Stimulated activated CD8-positive, alpha-beta memory T cell treated with anti-CD3 and anti-CD28 coated beads, Interleukin-15, amount 100 ng/mL, for 1 hour (primary cell): Measurements from ENCODE around the gene IRAK1.

ENCODE experiments used
- DNase-seq: peaks from one replicate; pipeline ENCODE4 v3.0.0-alpha.2; 2020; ENCODE audit warnings: low read depth

The IRAK1 gene

DNA sequence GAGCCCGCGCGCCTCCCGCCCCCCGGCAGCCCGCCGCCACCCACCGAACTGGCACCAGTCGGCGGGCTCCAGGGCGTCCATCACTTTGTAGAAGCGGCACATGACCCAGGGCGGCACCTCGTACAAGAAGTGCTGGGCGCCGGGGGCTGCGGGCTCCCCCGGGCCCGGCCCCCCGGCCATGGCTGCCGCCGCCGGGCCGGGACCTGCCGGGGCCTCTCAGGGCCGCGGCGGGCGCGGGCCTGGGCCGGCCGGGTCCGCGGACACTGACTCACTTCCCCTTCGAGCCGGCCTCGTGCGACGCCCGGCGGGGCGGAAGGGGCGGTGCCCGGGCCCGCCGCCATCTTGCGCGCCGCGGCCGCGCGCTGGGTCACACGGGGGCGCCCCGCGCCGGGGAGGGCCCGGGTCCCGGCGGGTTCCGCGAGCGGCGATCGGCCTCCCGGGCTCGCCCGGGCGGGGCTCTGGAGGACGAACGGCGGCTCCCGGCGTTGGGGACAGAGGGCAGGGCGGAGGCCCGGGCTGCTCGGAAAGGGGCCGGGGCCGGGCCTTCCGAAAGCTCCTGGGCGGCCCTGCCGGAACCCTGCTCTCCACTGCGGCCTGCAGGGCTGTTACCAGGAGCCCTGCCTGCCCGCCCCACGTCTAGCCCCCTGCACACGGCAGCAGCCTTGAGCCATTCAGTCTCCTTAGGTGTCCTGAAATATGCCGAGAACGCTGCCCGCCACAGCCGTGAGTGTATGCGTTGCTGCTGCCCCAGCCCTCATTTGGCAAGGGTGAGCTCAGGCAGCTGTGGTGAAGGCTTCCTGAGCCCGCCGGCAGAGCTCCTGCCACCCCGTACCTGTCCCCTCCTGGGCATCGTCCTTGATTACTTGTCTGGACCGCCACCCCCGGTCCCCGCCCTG, at the start of gene IRAK1:
TSS of gene IRAK1 (minus strand) at position 270 of the 896 bp plus-strand sequence. CDS start at position 180, 90 bp downstream.
- peak; percentile 4 for DNase-seq

DNA sequence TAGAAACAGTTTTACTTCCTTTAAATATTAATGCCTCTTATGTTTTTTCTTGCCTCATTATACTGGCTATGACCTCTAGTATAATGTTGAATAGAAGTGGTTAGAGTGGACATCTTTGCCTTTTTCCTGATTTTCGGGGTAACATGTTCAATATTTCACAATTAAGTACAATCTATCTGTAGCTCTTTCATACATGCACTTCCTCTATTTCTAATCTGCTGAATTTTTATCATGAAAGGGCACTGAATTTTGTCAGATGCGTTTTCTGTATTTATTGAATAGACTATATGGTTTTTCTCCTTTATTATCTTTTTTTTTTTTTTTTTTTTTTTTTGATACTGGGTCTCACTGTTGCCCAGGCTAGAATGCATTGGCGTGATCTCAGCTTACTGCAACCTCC, 48.9 kb upstream of the IRAK1 start:
- DNase-seq: no peak

DNA sequence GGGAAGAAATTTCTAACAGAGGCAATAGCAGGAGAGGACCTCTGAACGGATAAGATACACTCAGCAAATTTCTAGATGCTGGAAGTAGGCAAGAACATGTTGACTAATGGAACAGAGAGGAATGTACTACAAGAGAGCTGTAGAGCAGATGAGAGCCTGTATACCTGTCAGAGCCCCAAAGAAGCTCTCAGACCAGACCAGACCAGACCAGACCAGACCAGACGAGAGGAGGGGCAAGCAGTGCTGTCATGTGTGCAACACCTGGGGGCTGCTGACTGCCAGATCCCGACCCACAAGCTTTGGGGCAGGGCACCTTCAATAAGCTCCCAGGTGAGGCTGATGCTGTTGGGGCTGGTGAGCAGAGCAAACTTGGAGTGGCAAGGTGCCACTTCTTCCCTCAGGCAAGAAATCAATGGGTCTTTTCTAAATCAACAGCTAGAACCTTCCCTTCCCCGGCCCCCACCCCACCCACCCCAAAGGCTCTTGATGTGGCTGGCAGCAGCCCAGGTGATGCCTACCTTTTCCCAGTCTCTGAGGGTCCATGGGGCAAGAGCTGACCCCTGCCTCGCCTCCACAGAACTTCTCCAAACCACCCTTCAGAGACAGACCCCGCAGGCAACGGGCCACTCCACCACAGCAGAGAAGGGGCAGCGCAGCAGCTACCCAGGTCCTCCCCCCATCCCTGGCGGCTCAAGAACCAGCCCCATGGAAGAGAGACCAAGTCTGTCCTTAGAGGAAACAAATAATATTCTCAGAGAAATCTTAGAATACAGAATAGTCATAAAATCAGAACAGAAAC, 45.1 kb upstream of the IRAK1 start:
- no peak for DNase-seq

DNA sequence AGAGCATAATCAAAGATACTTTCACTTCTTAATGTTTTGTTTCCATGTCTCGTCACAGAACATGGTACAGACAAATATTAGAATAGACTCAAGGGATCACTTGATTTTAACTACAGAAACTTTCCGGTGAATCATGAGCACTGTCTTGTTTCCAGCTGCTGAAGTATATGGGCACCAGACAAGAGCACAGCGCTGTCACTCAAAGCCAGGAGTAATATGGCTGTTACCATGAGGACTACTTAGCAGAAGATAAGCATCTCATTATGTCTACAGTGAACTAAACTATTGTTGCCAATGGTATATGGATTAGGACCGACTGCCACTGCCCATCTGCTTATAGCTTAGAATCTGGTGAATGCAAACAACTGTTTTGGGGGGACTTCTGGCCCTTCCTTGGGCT, 43.5 kb upstream of the IRAK1 start:
- DNase-seq: no peak

DNA sequence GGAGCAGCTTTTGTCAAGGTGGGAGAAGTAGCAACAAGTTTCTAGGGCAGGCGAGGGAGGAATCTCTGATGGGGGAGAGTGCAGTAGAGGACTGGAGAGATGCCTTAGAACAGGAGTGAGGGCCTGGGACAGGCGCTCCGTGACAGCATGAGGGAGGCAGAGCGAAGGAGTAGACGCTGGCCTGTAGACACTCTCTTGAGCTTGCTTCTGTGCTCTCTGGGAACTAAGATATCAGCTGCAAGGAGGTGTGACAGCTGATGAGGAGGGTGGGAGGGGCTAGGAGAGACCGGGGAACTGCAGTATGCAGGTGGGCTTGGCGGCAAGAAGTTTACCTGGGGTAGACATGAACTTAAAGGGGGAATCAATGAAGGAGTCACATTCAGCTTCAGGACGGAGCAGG, 42.1 kb upstream of the IRAK1 start:
- DNase-seq: no peak

DNA sequence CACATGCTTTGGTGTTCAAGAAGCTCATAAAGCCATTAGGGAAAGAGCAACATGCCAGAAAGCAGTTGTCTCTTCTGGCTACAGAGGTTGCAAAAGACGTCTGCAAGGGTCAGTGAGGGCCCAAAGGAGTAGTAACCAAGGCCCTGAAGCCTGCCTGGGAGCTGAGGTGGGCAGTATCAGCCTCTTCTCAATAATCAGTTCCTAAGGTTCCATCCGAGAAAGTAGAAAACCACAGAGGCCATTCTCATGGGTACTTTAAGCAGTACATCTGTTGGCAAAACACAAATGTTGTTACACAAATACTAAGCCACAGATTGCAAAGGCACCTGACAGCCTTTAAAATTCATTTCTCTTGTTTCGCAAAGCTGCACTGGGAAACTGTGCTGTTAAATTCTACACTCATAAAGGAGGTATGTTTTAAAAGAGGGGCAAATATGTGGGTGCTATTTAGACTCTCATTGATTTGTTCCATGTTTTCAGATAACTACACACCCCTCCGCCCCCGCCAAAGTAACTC, 40.1 kb upstream of the IRAK1 start:
- no peak for DNase-seq

DNA sequence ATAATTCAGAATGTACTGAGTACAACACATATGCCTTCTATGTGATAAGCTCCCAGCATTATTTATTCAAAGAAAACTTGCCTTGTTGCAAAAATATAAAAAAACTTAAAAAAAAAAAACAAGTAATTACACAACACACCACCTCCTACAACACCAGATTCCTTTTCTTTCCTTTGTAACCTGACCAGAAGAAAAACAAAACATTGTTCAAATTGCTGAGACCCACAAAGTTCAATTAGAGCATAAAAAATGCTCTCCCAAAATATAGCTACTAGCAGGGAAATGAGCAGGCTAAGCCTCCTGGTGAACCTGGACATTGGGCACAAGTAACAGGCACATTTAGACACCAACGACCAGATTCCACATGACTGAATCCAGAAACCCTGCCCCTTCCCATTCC, 39.5 kb upstream of the IRAK1 start:
- no peak for DNase-seq

DNA sequence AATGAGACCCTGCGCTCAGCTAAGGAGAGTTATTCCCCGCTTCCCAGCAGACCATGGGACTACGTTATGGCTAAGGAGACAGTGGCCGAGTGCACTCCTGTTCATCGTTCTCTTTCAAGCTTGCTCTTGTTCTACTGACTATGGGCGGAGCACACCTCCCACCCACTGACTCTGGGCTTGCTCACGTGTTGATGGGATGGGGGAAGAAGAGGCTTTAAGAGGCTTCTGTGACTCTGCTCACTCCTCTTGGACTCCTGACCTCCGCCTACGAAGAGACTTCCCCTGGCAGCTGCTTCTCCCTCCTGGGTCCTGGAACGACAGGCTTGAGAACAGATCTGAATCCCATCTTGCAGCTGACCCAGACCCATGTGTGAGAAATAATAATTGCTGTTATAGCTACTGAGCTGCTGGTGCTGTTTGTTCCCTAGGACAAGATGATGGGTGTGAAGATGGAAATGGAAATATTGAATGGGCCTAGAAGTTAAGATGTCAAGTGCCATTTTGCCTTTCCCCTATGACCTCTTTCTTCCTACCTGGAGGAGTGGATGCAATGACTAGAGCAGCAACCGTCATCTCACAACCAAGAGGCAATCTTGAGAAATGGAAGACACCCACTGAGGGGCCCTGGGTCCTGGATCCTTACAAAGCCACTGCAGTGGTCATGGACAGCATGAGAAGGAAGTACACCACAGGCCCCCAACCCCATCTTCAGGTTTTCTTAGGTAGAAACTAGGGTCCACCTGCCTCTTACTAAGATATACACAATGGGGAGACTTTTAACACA, 38.7 kb upstream of the IRAK1 start:
- no peak for DNase-seq

DNA sequence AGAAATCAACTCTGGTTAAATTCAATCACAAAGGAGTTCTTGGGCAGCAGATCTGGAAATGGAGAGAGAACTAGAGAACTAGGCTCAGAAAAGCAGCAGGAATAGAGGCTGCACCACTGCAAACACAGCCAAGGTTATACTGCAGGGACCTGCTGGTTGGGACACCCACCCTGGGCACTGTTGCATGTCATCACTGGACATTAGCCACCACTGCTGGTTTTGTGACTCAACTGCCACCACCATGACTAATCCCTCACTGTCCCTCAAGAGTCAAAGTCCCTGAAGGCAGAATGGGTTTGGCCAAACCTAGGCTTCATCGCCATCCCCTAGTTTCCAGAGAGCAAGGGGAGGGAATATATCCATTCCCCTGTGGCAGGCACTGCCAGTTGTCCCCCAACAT, 38.1 kb upstream of the IRAK1 start:
- DNase-seq: no peak

DNA sequence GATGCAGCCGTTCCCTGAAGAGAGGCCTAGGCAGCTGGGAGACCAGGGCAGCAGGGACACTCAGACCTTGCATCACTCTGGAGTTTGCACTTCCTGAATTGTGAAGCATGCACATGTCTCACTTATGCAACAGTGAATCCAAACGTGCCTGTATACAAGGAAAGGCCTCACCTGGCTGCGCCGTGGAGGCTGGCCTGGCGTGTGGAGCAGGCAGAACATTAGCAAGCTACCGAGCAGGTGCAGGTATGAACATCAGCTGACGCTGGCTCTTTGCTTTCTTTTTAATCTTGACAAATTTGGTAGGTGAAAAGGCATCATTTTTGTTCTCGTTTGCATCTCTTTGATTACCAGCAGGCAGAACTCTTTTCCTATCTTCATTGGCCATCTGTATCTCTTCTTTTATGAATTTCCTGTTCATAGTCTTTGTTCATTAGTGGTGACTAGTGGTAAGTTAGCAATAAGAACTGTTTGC, 37.1 kb upstream of the IRAK1 start:
- no peak for DNase-seq

DNA sequence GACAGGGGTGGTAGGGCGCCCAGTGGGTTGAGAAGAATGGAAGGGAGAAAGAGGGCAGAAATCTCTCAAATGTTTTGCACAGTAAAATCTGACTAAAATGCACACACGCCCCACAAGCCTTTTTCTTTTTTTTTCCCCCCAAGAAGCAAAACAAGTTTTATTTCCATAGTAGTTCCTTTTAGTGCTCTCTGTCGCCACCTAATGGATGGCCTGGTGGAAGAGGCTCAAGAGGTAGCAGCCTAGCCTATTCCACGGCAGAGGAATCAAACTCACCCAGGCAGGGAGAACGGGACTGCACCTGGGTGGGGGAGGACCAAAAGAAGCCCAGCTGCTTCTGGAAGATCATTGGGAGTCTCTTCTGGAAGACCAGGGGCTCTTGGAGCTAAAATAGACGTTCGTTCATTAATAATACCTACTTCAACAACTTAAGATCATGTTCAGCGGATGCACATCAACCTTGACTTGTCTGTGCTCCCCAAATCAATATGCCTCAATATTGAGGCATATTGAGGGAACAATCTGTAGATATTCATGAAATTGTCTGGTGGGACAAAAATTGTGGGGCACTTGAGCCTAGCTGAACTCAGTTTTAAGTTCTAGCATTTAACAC, 31.6 kb upstream of the IRAK1 start:
- peak; percentile 51 for DNase-seq

DNA sequence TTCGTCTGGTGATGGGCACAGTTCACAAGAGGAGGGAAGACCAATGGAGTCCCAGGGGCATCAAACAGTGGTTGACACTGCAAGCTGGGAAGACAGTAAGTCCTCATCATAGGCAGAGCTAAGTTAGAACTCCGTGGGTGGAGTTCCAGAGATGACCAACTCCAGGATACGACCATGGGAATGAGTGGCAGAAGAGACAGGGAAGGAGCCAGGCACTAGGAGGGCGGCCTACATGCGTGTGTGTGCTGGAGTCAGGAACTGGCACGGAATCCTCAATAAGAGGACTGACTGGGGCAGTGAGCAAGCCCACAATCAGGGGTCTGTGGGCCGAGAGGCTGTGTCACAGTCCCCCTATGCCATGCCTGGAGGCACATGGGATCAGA, 30.4 kb upstream of the IRAK1 start:
- no peak for DNase-seq

DNA sequence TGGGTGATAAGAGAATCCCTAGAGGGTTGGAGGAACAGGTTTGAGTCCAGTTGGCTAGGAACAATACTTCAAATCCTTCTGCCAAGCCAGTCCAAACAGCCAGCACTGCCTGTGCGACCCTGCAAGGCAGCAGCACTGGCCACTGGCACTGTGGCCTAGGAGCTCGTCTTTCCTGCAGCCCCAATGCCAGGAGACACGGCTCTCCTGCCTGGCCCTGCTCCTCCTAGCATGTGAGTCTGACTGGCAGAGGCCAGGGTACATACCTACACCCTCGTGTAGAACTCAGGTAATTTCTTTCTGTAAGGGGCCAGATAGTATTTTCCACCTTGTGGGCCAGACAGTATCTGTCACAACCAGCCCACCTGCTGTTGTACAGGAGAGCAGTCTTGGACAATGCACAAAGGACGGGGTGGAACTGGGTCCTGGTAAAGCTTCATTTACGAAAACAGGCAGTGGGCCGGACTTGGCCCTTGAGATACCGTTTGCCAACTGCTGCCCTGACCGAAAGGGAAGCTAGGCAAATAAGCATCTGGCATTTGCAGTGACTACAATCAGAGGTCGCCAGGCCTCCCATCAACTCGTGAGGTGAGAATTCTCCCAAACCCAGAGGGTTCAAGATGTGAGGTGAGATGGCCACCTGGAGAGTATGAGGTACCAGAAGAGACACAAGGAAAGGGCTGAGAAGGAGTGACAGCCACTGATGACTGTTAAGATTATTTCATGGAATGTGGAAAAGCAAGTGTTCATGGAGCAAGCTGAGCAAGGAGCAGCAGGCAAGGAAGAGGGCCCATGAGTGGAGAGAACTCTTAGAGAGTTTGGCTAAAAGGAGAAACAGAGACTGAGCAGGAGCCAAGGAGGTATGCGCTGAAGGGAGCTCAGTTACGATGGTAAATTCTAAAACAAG, 29.8 kb upstream of the IRAK1 start:
- no peak for DNase-seq

DNA sequence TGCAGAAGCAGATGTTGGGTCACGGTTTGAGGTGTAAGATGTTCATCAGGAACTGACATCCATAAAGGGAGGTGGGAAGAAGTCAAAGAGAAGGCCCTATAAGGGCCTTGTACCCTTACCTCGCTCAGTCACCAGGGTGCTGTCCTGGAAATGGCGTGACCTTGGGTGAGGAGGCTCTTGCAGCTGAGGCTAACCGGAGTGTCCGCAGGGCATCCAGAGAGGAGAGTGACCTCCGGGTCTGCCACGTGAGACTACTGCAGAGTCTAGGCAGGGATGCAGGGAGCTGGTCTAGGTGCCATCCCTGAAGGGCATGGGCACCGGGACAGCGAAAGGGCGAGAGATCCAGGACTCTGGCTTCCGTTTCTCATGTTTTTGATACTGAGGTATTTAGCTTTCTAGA, 28.7 kb upstream of the IRAK1 start:
- DNase-seq: no peak

DNA sequence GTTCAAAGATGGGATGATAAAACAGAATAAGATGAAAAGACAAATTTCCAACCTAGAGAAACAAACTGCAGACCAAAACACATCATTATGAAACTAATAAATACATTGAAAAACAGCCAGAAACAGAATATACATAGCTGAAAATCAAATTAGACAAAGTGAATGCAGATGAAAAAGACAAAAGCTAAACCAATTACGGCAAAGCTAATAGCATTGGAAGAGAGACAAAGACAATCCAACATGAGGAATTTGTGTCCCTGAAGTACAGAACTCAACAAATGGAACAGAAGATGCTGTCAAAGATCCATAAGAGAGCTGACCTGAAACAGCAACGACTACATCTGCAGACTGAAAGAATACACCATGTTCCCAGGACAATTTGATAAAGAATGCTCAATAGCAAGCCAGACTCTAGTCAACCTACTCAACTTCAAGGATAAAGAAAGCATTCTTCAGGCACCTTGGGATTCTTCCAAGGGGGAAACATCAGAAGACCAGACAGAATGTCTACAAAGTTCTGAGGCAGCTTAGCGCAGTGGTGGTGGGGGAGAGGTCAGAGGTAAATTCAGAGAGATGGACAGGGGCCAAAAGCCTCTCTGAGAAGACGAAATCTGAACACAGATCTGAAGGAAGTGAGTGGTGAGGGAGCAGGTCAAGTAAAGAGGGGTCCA, 27.4 kb upstream of the IRAK1 start:
- no peak for DNase-seq

DNA sequence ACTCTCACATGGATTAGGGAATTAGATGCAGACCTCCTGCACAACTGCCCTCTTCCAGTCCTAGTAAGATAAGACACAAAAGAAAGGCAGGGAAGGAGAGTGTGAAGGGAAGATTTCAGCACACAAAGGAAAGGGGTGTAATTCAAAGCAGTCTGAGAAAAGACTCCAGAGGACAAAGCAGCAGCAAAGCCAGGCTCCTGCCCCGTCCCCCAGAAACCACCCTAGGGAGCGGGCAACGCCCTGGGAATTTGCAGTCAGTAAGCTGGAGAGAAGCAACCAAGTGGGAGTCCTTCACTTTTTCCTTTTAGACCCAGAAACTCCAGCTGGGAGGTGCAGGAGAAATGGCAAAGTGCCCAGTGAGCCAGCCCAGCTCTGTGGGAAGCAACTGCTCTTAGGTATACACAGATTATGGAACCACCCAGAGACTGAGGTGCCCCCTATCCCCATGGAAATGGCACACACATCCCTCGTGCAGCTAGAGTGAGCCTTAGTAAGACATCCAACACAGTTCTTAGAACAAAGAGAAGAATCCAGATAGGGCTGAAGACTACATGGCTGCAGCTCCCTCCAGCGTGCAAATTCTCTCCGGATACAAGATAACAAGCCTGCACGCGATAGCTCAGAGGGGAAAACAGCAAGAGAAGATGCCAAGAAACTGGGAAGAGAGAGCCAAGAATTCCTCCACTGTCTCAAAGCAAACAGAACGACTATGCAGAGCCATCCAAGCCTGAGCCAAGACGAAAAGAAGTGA, 26.5 kb upstream of the IRAK1 start:
- no peak for DNase-seq

DNA sequence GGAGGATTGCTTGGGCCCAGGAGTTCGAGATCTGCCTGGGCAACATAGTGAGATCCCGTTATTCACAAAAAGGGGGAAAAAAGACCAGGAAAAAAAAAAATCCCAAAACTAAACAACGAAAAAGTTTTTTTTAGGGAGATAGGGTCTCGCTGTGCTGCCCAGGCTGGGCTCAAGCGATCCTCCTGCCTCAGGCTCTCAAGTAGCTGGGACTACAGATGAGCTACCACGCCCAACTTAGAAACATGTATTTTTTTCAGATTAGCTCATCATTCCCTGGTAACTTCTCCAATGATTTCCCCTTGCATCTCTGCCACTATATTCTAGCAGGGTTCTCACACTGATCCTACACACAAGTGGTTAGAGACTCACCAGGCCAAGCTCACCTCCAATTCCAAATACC, 24.4 kb upstream of the IRAK1 start:
- no peak for DNase-seq

DNA sequence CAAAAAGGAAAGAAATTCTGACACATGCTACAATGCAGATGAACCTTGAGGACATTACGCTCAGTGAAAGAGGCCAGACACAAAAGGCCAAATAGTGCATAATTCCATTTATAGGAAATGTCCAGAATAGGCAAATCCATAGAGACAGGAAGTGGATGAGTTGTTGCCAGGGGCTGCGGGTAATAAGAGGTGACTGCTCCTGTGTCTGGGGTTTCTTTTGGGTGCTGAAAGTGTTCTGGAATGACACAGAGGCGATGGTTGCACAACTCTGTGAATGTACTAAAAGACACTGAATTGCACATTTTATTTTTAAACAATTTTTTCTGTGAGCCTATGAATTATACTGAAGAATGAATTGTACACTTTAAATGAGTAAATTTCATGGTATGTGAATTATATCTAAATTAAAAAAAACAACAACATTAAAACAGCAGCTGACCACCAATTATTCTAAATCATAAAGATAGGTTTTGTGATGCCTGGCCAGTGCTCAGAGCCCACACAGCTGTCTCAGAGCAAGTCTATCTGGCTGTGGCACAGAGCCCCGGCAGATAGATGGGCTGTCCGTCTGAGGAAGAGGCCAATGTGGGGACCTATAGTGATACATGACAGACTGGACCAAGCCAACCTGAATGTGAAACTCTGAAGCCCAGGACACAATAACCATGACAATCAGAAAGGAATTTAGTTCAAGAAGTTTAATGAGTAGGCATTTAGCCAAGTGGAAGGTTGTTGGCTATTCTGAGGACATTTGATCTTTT, 23.5 kb upstream of the IRAK1 start:
- DNase-seq: no peak

DNA sequence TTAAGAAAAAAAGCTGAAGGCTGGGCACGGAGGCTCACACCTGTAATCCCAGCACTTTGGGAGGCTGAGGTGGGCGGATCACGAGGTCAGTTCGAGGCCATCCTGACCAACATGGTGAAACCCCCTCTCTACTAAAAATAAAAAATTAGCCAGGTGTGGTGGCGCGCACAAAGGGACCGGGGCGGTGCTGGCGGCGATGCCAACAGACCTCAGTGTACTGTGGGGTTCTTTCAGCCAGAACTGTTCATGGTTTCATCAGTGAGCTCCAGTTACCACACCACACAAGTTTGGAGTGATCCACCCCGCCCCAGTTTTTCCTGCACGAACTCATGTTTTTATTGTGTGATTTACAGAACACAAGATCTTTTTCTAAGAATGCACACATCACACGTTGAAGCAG, 21.2 kb upstream of the IRAK1 start:
- no peak for DNase-seq
